HL-60 (cell line): ENCODE data around the gene GAMT.

Experiments used
- POLR2AphosphoS5 ChIP-seq: IDR thresholded peaks from 2 replicates; pipeline ENCODE4 v1.6.1; 2012; ENCODE audit warnings: low read depth
- TF ChIP-seq, protein P1 (sequence below): IDR thresholded peaks from one replicate; pipeline ENCODE4 v1.5.1; 2011; ENCODE audit warnings: low read length, control low read depth, inconsistent platforms; ENCODE audit not compliant: insufficient read depth
- TF ChIP-seq, protein P2 (sequence below): IDR thresholded peaks from 2 replicates; pipeline ENCODE4 v1.6.1; 2012; ENCODE audit warnings: low read depth; ENCODE audit not compliant: insufficient replicate concordance

DNA sequence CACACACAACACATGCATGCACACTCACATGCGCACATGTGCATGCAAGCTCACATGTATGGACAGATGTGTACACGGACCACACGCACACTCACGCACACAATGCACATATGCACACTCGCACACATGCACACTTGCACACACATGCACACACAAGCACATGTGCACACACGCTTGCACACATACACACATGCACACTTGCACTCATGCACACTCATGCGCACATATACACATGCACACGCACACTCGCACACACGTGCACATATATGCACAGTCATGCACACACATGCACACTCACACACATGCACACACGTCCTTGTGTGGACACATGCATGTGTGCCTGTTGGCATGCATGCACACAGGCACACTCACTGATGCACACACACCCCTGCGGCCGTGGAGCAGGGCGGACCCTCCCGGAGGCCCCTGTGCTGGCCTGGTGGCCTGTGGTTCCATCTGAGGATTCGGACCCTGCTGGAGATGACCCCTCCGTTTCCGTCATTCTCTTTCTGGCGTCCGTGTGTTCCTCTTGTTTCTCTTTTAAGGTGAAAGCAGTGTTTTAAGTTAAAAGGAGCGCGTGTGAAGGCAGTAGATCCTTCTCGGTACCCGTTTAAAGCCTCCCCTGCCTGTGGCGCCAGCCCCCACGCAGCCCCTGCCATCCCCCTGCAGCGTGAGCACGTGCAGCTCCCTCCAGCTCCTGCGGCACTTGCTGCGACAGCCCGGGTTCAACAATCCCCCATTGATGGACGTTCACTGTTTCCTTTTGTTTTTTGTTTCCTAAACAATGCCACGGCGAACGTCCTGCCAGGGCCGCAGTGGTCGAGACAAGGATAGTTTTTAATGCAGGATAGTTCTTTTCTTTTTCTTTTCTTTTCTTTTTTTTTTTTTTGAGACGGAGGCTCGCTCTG lies 12.1 kb downstream of the GAMT start:
- TF ChIP-seq, protein P1, sequence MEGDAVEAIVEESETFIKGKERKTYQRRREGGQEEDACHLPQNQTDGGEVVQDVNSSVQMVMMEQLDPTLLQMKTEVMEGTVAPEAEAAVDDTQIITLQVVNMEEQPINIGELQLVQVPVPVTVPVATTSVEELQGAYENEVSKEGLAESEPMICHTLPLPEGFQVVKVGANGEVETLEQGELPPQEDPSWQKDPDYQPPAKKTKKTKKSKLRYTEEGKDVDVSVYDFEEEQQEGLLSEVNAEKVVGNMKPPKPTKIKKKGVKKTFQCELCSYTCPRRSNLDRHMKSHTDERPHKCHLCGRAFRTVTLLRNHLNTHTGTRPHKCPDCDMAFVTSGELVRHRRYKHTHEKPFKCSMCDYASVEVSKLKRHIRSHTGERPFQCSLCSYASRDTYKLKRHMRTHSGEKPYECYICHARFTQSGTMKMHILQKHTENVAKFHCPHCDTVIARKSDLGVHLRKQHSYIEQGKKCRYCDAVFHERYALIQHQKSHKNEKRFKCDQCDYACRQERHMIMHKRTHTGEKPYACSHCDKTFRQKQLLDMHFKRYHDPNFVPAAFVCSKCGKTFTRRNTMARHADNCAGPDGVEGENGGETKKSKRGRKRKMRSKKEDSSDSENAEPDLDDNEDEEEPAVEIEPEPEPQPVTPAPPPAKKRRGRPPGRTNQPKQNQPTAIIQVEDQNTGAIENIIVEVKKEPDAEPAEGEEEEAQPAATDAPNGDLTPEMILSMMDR, result no peak
- TF ChIP-seq, protein P2, sequence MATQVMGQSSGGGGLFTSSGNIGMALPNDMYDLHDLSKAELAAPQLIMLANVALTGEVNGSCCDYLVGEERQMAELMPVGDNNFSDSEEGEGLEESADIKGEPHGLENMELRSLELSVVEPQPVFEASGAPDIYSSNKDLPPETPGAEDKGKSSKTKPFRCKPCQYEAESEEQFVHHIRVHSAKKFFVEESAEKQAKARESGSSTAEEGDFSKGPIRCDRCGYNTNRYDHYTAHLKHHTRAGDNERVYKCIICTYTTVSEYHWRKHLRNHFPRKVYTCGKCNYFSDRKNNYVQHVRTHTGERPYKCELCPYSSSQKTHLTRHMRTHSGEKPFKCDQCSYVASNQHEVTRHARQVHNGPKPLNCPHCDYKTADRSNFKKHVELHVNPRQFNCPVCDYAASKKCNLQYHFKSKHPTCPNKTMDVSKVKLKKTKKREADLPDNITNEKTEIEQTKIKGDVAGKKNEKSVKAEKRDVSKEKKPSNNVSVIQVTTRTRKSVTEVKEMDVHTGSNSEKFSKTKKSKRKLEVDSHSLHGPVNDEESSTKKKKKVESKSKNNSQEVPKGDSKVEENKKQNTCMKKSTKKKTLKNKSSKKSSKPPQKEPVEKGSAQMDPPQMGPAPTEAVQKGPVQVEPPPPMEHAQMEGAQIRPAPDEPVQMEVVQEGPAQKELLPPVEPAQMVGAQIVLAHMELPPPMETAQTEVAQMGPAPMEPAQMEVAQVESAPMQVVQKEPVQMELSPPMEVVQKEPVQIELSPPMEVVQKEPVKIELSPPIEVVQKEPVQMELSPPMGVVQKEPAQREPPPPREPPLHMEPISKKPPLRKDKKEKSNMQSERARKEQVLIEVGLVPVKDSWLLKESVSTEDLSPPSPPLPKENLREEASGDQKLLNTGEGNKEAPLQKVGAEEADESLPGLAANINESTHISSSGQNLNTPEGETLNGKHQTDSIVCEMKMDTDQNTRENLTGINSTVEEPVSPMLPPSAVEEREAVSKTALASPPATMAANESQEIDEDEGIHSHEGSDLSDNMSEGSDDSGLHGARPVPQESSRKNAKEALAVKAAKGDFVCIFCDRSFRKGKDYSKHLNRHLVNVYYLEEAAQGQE, result no peak
- TF ChIP-seq POLR2AphosphoS5, result no peak
